GM21367 (cell line): ENCODE measurements around the gene SEC22A.
"Not testable (repeated sequence)": the region's sequence is repeated elsewhere in the genome, so short reads cannot be mapped to it uniquely, and the experiment has no call there.

Source experiments
- ATAC-seq: cut with Tn5 transposase; IDR thresholded peaks from one replicate; pipeline ENCODE4 v1.9.1; 2021; ENCODE audit not compliant: unreplicated experiment

SEC22A gene

GRCh38 chr3:123169930-123170329, 31.8 kb upstream of the SEC22A start:
- no peak for ATAC-seq

GRCh38 chr3:123180791-123181190, 21.0 kb upstream of the SEC22A start:
- ATAC-seq, result no peak

GRCh38 chr3:123186695-123187094, 15.0 kb upstream of the SEC22A start:
- ATAC-seq, result no peak

GRCh38 chr3:123188058-123188457, 13.7 kb upstream of the SEC22A start:
- no peak for ATAC-seq

- ATAC-seq, result no peak
Measured at GRCh38 chr3:123193448-123194101, 8.2 kb upstream of the SEC22A start.

GRCh38 chr3:123194552-123194951, 7.2 kb upstream of the SEC22A start:
- no peak for ATAC-seq

GRCh38 chr3:123198372-123198771, 3.4 kb upstream of the SEC22A start:
- ATAC-seq, result no peak

GRCh38 chr3:123201223-123201556, 553 bp upstream of the SEC22A start:
- ATAC-seq, result no peak

GRCh38 chr3:123202451-123202850, 708 bp downstream of the SEC22A start:
- ATAC-seq, result no peak

- ATAC-seq, result no peak
Measured at GRCh38 chr3:123218990-123219389, 17.2 kb downstream of the SEC22A start.

GRCh38 chr3:123221369-123221768, 19.6 kb downstream of the SEC22A start:
- ATAC-seq, result not testable (repeated sequence)

- no peak for ATAC-seq
Measured at GRCh38 chr3:123225016-123225415, 23.3 kb downstream of the SEC22A start.

GRCh38 chr3:123226549-123226948, 24.8 kb downstream of the SEC22A start:
- no peak for ATAC-seq

- no peak for ATAC-seq
Measured at GRCh38 chr3:123229145-123229544, 27.4 kb downstream of the SEC22A start.

GRCh38 chr3:123236902-123237301, 35.2 kb downstream of the SEC22A start:
- no peak for ATAC-seq

- ATAC-seq, result not testable (repeated sequence)
Measured at GRCh38 chr3:123239186-123239585, 37.4 kb downstream of the SEC22A start.

GRCh38 chr3:123239756-123240155, 38.0 kb downstream of the SEC22A start:
- no peak for ATAC-seq

- no peak for ATAC-seq
Measured at GRCh38 chr3:123244128-123244527, 42.4 kb downstream of the SEC22A start.

GRCh38 chr3:123246866-123247265, 45.1 kb downstream of the SEC22A start:
- no peak for ATAC-seq

GRCh38 chr3:123256256-123256655, 54.5 kb downstream of the SEC22A start:
- ATAC-seq, result no peak

- ATAC-seq, result no peak
Measured at GRCh38 chr3:123258359-123258758, 56.6 kb downstream of the SEC22A start.

- ATAC-seq, result no peak
Measured at GRCh38 chr3:123258811-123259420, 57.2 kb downstream of the SEC22A start.

GRCh38 chr3:123261666-123262065, 59.9 kb downstream of the SEC22A start:
- ATAC-seq, result no peak
